DMS 273 (cell line): ENCODE measurements around the gene HAVCR2.
A peak's percentile ranks its signal among the peaks of the same experiment; 100 is the strongest.
"Not testable (repeated sequence)": the region's sequence is repeated elsewhere in the genome, so short reads cannot be mapped to it uniquely, and the experiment has no call there.

ENCODE experiments used
- DNase-seq: peaks from one replicate; lab custom pipeline; 2025; ENCODE audit not compliant: unreplicated experiment; lab: John Stamatoyannopoulos, UW

The HAVCR2 gene

DNA sequence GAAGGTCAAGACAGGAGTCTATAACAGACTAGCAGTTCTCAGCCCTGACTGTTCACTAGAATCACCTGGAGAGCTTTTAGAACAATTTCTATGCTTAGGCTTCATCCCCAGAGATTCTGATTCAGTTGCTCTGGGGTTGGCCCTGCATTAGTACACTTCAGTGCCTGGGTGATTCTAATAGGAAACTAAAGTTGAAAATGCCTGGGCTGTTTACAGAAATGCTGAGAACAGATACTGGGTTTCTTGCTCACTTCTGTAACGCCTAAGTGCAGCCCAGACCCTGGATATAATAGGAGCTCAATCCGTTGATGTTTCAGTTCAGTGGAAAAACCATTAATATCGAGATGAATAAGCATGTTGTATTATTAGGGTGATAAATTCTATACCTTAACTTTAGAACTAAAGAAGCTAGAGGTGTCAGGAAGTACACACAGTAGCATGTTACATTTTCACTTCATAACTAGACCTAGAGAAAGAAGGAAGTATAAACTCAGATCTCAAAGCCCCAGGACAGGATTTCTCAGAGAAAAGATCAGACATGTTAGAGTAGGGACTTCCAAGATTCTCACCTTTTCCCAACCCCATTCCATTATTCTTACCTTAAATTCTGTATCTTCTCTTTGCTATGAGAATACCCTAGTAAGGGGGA, 20.4 kb downstream of the HAVCR2 start:
- no peak for DNase-seq

- DNase-seq: no peak
These were observed 22.0 kb downstream of the HAVCR2 start for GRCh38 chr5:157086751-157087359.

DNA sequence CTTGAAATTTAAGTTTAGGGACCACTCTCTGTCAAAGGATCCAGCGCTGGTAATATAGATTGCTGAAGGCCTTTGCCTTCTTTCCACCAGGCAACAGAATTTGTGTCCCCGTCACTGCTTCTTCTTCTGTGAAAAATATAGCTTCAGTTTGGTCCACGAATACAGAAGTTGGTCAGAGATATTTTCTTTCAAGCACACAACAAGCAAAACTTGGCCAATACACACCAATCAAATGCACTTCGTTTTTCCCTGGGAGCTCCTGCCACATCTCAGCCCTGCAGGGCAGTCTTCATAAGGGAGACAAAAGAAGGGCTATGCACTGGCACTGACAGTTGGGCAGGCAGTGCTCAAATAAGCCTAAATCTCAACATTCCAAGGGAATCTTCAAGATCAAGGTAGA, 22.9 kb downstream of the HAVCR2 start:
- no peak for DNase-seq

- peak; percentile 8 for DNase-seq
These were observed 28.6 kb downstream of the HAVCR2 start for GRCh38 chr5:157080286-157080685.

- DNase-seq: no peak
These were observed 32.3 kb downstream of the HAVCR2 start for GRCh38 chr5:157076558-157076957.

GRCh38 chr5:157072508-157072907, 36.3 kb downstream of the HAVCR2 start:
- no peak for DNase-seq

GRCh38 chr5:157069949-157070348, 38.9 kb downstream of the HAVCR2 start:
- DNase-seq: no peak

DNA sequence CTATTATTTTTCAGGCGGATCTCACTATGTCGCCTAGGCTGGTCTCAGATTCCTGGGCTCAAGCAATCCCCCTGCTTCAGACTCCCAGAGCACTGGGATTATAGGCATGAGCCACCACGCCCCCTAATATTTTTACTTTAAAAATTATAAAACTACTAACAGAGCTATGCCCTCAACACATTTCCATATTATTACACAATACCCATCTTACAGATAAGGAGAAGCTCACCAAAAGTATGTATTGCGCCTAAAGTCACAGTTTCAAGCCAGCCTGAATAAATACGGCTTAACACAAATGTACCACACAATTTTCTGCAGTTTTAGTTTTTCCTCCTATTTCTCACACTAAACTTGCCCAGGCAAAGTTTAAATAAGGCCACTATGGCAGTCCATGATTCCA, 40.1 kb downstream of the HAVCR2 start:
- no peak for DNase-seq

- DNase-seq: no peak
These were observed 40.5 kb downstream of the HAVCR2 start for GRCh38 chr5:157068339-157068738.

- no peak for DNase-seq
These were observed 41.8 kb downstream of the HAVCR2 start for GRCh38 chr5:157067005-157067404.

GRCh38 chr5:157066080-157066479, 42.8 kb downstream of the HAVCR2 start:
- DNase-seq: no peak

DNA sequence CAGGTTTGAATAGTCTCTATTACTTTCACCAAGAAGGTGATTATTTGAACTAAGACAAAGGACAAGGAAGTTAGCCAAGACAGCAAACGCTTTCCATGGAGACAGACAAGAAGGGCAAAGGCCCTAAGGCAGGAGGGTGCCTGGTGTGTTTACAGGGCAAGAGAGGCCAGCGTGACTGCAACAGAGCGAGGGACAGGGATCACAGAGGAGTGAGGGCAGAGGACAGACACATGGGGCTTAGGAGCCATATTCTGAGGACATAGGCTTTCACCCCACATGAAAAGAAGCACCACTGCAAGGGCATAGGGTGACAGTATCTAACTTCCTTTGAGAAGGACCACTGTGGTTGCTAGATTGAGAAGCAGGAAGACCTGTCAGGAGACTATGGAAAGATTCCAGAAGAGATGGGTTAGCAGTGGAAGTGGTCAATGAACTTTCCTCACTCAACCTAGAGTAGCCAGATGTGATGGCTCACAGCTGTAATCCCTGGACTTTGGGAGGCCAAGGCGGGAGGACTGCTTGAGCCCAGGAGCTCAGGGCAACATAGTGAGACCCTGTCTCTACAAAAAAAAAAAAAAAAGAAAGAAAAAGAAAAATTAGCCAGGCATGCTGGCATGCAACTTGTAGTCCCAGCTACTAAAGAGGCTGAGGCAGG, 44.9 kb downstream of the HAVCR2 start:
- no peak for DNase-seq

DNA sequence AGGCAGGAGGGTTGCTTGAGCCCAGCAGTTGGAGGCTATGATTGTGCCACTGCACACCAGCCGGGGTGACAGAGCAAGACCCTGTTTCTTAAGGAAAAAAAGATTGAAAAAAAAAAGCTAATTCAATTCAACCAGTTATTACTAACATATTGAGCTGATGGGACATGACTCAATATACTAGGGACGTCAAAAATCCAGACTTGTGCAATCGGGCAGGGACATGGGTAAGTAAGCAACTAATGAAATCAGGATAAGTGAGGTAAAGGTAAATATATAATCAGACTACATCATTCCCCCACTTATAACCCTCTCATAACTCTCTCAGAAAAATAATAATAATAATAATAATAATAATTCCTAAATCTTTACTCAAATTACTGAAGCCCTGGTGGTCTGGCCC, 49.0 kb downstream of the HAVCR2 start:
- DNase-seq: no peak

- DNase-seq: no peak
These were observed 49.7 kb downstream of the HAVCR2 start, which contains the start of gene HAVCR1 for GRCh38 chr5:157059093-157059539. Gene HAVCR1, minus strand, starts transcription at chr5:157059116. Its CDS starts 1,173 bp downstream, at chr5:157057943.

- peak; percentile 4 for DNase-seq
These were observed 51.1 kb downstream of the HAVCR2 start for GRCh38 chr5:157057459-157058370.

GRCh38 chr5:157056848-157057247, 52.0 kb downstream of the HAVCR2 start:
- not testable (repeated sequence) for DNase-seq

GRCh38 chr5:157051604-157052245, 57.1 kb downstream of the HAVCR2 start:
- no peak for DNase-seq

- no peak for DNase-seq
These were observed 58.8 kb downstream of the HAVCR2 start for GRCh38 chr5:157050050-157050449.

- no peak for DNase-seq
These were observed 59.2 kb downstream of the HAVCR2 start for GRCh38 chr5:157049605-157050004.

- no peak for DNase-seq
These were observed 60.9 kb downstream of the HAVCR2 start for GRCh38 chr5:157047898-157048297.

- not testable (repeated sequence) for DNase-seq
These were observed 61.8 kb downstream of the HAVCR2 start for GRCh38 chr5:157047016-157047415.
